Measurements from ENCODE around the gene ALKBH5. TPM values are rescaled to one million over a fixed set of nuclear protein-coding genes. Genes with fewer than 3 reads are reported as not detected.

Gene ALKBH5
- total RNA-seq, 1 experiment from 2014 or later = 105 TPM

GRCh38 chr17:18257268-18257981, 73.8 kb downstream of the ALKBH5 start:
- TF ChIP-seq ETV6 (CRISPR knock-in tag; IDR thresholded peaks at IDR 0.05) (0 out of 2 replicates have a peak, but pooled peaks have one; percentile 29), ZBTB43 (CRISPR knock-in tag; IDR thresholded peaks at IDR 0.05) (no peak), HMGXB4 (CRISPR knock-in tag; IDR thresholded peaks at IDR 0.05) (0 out of 2 replicates have a peak, but pooled peaks have one; percentile 29), ARID4B (CRISPR knock-in tag; IDR thresholded peaks at IDR 0.05; ENCODE audit: borderline replicate concordance) (no peak; the same call in 1 of the 2 replicates), TEAD1 (CRISPR knock-in tag; IDR thresholded peaks at IDR 0.05) (no peak)
- H3K36me3 Mint-ChIP-seq = peaks cover 33% of the 10 kb centered on the region
- ChIA-PET POLR2A (interaction anchor here (0.9 to 1.7 kb wide), 2 partner anchors 10 to 13 kb away, joined by 6 read pairs; no protein-coding TSS in a partner anchor), CTCF (interaction anchor here (1.2 to 2.5 kb wide), 2 partner anchors 10 to 106 kb away, joined by 4 to 15 read pairs; partner anchors contain the start of gene SHMT1)
- no peaks in the 10 kb centered on the region for H3K9me3 Mint-ChIP-seq
- ATAC-seq (peak; percentile 2), DNase-seq (ENCODE audit: low spot score) (peak; percentile 59)
- H3K4me1 Mint-ChIP-seq = peaks cover 29% of the 10 kb centered on the region
- no peaks in the 10 kb centered on the region for H3K27me3 Mint-ChIP-seq (ENCODE audit: low read depth)
- H3K27ac Mint-ChIP-seq = peak overlapping the region; percentile 98
- H3K4me3 Mint-ChIP-seq = peak overlapping the region; percentile 95

- CTCF ChIA-PET = interaction anchor here (1.2 to 2.5 kb wide), 2 partner anchors 11 to 105 kb away, joined by 4 to 15 read pairs; partner anchors contain the start of gene SHMT1
Measured at GRCh38 chr17:18257982-18258355, 74.3 kb downstream of the ALKBH5 start.

More at GRCh38 chr17:18257982-18258355, 74.3 kb downstream of the ALKBH5 start:
- no peaks in the 10 kb centered on the region for H3K27me3 Mint-ChIP-seq (ENCODE audit: low read depth)
- peaks cover 29% of the 10 kb centered on the region for H3K4me1 Mint-ChIP-seq
- POLR2A ChIA-PET = interaction anchor here (1.7 kb wide), 1 partner anchor 13 kb away, joined by 6 read pairs; no protein-coding TSS in a partner anchor
- H3K4me3 Mint-ChIP-seq = peak overlapping the region; percentile 95
- ATAC-seq (peak; percentile 35), DNase-seq (ENCODE audit: low spot score) (peak; percentile 69)
- TF ChIP-seq ZMAT4 (CRISPR knock-in tag; IDR thresholded peaks at IDR 0.05) (no peak), MAX (CRISPR knock-in tag; IDR thresholded peaks at IDR 0.05) (peak; percentile 16; the same call in 1 of the 2 replicates), ZNF416 (CRISPR knock-in tag; IDR thresholded peaks at IDR 0.05) (no peak), USF1 (CRISPR knock-in tag; IDR thresholded peaks at IDR 0.05) (0 out of 2 replicates have a peak, but pooled peaks have one; percentile 54), NR2C2 (CRISPR knock-in tag; IDR thresholded peaks at IDR 0.05) (no peak), TEAD1 (CRISPR knock-in tag; IDR thresholded peaks at IDR 0.05) (peak; percentile 47), GABPB1 (CRISPR knock-in tag; IDR thresholded peaks at IDR 0.05) (peak; percentile 13; the same call in 1 of the 2 replicates)
- peak overlapping the region; percentile 98 for H3K27ac Mint-ChIP-seq
- H3K36me3 Mint-ChIP-seq = peaks cover 27% of the 10 kb centered on the region
- H3K9me3 Mint-ChIP-seq = no peaks in the 10 kb centered on the region

Measured in WTC11 (cell line).